Ramos (cell line): ENCODE data around the gene PALB2.

Experiments
- in situ Hi-C: fragments of 300-500 bp; cut with MboI; formaldehyde crosslinking; loops from one replicate; pipeline ENCODE4 v1.14.3; 2022; ENCODE audit warnings: low sequenced_read_pairs; ENCODE audit not compliant: unreplicated experiment

The PALB2 gene

DNA sequence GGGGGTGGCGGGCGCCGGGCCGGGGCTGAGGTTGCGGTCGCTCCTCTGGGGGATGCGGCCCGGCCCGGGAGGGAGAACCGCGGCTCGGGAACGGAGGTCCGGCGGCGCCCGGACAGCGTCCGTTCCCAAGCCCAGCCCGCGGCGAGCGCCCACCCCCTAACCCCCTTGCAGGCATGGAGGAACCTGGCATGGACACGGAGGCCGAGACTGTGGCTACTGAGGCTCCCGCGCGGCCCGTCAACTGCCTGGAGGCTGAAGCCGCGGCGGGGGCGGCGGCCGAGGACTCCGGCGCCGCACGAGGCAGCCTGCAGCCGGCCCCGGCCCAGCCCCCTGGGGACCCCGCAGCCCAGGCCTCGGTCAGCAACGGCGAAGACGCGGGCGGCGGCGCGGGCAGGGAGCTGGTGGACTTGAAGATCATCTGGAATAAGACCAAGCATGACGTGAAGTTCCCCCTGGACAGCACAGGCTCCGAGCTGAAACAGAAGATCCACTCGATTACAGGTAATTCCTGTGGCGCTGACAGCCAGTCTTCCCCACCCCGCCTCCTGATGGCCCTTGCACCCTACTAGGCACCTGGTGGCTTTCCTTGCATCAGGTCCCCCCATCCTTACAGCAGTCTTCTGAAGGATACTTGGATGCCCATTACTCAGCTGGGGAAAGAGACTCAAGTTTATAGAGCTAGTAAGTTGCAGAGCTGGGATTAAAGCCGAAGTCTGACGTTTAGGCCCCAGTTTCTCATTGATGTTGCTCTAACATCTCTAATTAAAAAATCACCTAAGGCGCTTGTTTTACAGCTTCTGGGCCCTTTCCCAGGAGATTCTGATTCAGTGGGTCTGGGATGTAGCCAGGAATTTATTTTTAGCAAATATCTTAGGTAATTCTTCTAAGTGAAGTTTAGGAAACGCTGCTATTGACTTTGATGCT, 83.1 kb downstream of the PALB2 start:
- in situ Hi-C loops = no loop called here

DNA sequence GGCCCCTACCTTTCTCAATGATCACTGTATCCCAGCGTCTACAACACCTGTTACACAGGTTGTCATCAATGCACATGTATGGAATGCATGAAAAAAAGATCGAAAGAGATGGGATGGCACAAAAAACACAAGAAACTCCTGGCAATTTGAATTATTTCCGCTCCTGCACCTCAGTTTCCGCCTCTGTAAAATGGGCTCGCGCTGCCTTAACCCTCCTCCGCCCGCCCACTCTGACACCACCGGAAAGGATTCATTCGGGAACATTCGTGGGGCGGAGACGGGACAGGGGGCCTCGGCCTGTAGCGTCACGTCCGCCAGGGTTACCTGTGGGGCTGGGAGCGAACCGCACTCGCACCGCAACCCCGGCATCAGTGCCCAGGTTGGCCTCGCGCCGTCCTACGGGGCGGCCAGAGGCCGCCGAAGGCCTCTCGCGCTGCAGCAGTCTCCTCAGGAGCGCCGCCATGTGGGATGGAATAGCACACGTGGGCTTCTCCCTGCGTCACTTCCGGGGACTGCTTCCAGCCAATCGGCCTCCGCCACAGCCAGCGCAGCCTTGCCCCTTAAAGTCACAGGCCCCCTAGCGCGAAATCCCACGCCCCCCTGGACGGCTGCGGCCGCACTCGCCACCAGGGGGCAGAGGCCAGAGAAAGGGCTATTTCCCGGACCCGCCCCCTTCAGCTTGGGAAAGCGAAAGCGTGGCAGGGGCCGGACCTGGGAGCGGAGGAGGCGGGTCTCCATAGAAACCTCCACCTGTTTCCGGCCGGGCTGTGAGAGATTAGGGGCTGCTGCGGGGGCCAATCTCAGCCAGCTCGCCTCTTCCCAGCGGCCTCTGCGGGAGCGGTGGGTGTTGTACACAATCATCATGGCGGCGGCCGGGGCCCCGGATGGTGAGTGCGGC, 84.0 kb downstream of the PALB2 start, which contains the start of the genes EARS2 and UBFD1:
Gene EARS2, minus strand, starts transcription at position 470 of the 898 bp plus-strand sequence. Its CDS starts 7 bp downstream, at position 463.
Gene UBFD1, plus strand, starts transcription at position 847 of the 898 bp plus-strand sequence. Its CDS starts 16 bp downstream, at position 863.
- in situ Hi-C loops = no loop called here

GRCh38 chr16:23554536-23554935, 86.6 kb downstream of the PALB2 start:
- in situ Hi-C loops = no loop called here
